GM18907 (cell line): ENCODE measurements around the gene MTG1.
"Not testable (repeated sequence)": the region's sequence is repeated elsewhere in the genome, so short reads cannot be mapped to it uniquely, and the experiment has no call there.

ENCODE experiments used
- ATAC-seq: cut with Tn5 transposase; IDR thresholded peaks from one replicate; pipeline ENCODE4 v1.9.1; 2021; ENCODE audit warnings: mild to moderate bottlenecking, moderate library complexity; ENCODE audit not compliant: unreplicated experiment

MTG1 gene

DNA sequence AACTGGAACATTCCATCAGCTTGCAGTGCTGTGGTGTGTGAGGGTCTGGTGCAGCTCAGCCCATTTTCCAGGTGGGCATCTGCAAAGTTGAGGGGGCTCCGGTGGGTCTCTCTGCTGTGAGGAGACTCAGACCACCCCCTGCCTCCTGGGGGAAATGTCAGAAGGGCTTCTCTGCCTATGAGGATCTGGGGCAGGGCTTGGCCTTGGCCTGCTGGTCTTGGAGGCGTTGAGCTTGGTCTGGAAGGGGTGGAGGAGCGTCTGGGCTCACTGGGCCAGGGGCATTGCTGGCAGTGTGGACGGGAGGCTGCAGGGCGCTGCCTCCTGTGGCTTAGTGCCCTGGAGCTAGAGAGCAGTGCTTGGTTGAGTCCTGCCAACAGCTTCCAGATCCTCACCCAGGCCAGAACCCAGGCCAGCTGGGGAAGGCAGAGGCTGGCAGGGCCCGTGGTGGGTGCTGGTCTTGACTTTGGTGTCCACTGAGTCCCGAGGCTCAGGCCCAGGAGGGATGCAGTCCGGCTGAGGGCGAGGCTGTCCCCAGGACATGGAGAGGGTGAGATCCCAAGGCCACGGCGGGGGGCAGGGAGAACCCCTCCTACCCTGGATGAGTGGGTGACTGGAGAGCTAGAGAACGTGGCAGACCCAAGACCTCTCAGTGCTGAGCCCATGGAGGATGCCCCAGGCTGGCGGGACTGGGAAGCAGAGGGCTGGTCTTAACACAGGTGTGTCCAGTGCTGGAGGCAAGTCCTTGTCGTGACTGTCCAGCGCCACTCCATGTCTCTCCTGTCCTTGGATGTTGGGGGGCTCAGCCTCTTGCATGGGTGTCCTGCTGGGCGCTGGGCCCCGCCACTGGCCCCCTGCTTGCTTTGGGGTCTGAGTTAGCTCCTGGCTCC, 27.6 kb downstream of the MTG1 start:
- ATAC-seq: no peak

DNA sequence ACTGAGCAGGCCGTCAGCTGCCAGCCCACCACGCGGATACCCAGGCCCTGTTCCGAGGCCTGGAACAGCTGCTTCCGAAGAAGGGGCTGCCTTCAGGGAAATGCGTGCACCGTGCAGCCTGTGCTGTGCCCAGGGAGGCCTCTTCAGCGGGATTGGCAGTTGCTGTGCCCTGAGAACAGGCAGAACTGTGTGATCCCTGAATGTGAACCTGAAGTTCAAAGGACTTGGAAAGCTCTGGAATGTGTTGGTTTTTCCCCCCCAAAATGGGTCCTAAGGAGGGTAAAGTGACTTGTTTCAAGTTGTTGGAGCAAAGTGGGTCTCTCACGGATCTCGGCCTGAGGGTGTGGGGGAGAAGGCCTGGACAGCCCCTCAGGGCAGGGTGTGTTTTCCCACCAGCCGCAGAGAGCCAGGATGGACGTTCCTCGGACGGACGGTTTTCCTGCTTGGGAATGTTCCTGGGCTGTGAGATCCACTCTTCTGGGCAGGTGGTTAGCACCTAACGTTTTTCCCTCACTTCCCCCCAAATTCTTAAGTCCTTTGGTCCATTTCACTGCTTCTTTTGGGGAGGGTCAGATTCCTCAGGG, 28.4 kb downstream of the MTG1 start:
- ATAC-seq: no peak

- no peak for ATAC-seq
Observed at GRCh38 chr10:133422807-133423771, 29.1 kb downstream of the MTG1 start.

GRCh38 chr10:133424102-133424501, 30.1 kb downstream of the MTG1 start:
- ATAC-seq: not testable (repeated sequence)

GRCh38 chr10:133424601-133425000, 30.6 kb downstream of the MTG1 start, which contains the start of gene SPRN:
Gene SPRN (minus strand): TSS chr10:133424625. CDS start chr10:133423681, 944 bp downstream.
- not testable (repeated sequence) for ATAC-seq

DNA sequence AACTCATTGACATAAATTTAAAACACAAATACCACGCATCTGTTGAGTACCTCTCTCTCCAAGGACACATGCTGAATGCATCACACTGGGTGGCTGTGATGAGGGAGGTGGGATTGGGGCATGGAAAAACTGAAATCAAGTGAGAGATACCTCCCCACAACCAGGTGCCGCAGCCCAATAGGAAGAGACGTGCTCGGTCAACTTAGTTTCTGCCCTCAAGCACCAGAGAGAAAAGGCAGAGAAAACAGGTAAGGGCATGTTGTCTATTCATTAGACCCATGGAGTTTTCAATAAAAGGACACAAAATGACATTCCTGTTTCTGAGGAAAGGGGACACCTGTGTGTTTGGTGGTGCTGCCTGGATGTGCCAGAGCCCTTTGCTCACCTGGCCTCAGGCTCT, 35.6 kb downstream of the MTG1 start:
- ATAC-seq: not testable (repeated sequence)

GRCh38 chr10:133431888-133432613, 38.1 kb downstream of the MTG1 start:
- ATAC-seq: not testable (repeated sequence)

DNA sequence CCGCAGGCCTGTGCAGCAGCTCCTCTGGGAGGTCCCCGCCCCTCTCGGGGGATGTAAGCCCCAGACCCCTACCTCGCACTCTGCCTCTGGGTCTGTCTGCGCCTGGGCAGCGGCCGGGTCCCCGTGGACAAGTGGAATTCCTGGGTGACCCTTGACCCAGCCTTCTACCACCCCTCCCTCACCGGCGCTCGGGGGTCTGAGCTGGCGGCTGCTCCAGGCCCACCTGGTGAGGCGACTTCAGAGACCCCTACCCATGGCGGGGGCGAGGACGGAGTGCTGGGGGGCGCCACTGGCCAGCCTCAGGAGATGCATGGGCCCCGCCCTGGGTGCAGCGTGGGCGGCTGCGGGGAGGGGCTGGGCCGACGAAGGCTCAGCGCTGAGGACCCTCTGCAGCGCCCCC, 38.8 kb downstream of the MTG1 start:
- not testable (repeated sequence) for ATAC-seq

- no peak for ATAC-seq
Observed at GRCh38 chr10:133438711-133439273, 44.8 kb downstream of the MTG1 start.

GRCh38 chr10:133439517-133440461, 45.8 kb downstream of the MTG1 start:
- ATAC-seq: no peak

- ATAC-seq: no peak
Observed at GRCh38 chr10:133440633-133441285, 46.8 kb downstream of the MTG1 start.

- ATAC-seq: not testable (repeated sequence)
Observed at GRCh38 chr10:133441356-133441755, 47.4 kb downstream of the MTG1 start.

DNA sequence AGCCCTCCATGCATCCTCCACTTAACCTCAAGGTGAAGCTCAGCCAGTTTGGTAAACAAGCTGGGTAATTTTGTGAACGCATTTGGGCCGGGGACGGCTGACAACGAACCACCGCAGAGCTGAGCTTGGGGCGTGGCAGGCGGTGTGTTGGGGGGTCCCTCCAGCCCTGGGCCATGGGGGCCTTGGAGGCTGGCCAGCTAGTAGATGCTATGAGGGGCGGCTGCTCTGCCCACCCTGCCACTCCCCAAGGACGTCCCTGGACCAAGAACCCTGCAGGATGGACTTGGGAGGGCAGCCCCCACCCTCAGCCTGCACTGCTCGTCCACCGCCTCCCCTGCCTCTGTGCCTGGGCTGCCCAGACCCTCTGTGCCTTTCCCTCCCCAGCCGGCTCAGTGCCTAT, 47.8 kb downstream of the MTG1 start:
- no peak for ATAC-seq

- no peak for ATAC-seq
Observed at GRCh38 chr10:133442191-133442966, 48.4 kb downstream of the MTG1 start.

DNA sequence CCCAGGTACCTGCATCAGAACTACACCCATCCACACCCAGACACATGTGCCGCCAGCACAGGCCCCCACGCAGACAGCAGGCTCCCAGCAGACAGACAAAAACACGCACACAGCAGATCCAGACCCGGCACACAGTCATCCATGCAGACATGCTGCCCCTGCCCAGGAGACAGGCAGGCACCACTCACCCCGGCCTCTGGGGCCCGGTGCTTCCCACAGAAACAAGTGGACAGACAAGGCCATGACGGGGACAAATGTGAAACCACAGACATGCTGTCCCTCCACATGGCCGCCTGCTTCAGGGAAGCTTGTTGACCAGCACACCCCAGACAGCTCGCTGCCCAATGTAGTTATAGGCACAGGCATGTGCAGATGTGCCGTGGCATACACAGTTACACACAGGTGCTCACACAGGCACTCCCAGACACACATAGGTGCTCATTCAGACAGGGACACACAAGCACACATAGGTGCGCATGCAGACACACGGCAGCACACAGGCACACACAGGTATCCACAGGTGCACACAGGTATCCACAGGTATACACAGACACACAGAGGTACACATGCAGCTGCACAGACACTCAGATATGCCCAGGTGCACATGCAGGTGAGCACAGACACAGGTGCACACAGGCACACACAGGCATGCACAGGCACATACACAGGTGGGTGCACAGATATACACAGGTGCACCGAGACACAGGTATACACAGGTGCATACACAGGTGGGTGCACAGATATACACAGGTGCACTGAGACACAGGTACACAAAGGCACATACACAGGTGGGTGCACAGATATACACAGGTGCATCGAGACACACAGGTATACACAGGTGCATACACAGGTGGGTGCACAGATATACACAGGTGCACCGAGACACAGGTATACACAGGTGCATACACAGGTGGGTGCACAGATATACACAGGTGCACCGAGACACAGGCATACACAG, 49.3 kb downstream of the MTG1 start:
- no peak for ATAC-seq
